Measurements from ENCODE around the gene TIGD4. TPM values are rescaled to one million over a fixed set of nuclear protein-coding genes. Genes with fewer than 3 reads are reported as not detected.

The TIGD4 gene
- total and polyA plus RNA-seq, 2 donors, result 0.43 to 0.66 TPM

Other genes starting within 250 kb of the TIGD4 start
- 114 TPM for gene FBXW7, start 243.6 kb downstream of the TIGD4 start, total RNA-seq
- gene FBXW7, start 243.6 kb downstream of the TIGD4 start, polyA plus RNA-seq, result 27.2 TPM
- 5.5 TPM for gene TMEM154, start 99.7 kb downstream of the TIGD4 start, total RNA-seq
- 4.1 TPM for gene TMEM154, start 99.7 kb downstream of the TIGD4 start, polyA plus RNA-seq
- gene ARFIP1, start 224 bp upstream of the TIGD4 start, total RNA-seq, result 18.5 TPM
- 26.7 TPM for gene ARFIP1, start 224 bp upstream of the TIGD4 start, polyA plus RNA-seq
- gene FHDC1, start 156.6 kb upstream of the TIGD4 start, total RNA-seq, result 0.33 TPM
- gene FHDC1, start 156.6 kb upstream of the TIGD4 start, polyA plus RNA-seq, result 2.8 TPM

Measured in thymus (tissue), 2 donors.